HT-29 (cell line): ENCODE data around the gene PLEKHG2. TPM values are rescaled to one million over a fixed set of nuclear protein-coding genes. Genes with fewer than 3 reads are reported as not detected.

Source experiments
- DNase-seq: peaks from one replicate; pipeline ENCODE4 v3.0.0-alpha.2; 2015; ENCODE audit warnings: low spot score
- total RNA-seq: library from RNA; depleted of rRNA; stranded (reverse); fragments of >200 nt; shearing (Covaris generic); gene quantifications from 2 replicates; pipeline ENCODE4 v1.2.3, GENCODE V29; 2014

The PLEKHG2 gene
- total RNA-seq, 1 experiment from 2014 or later, result 61.2 TPM

- DNase-seq, result no peak
Measured at GRCh38 chr19:39420769-39421168, 8.3 kb downstream of the PLEKHG2 start.

DNA sequence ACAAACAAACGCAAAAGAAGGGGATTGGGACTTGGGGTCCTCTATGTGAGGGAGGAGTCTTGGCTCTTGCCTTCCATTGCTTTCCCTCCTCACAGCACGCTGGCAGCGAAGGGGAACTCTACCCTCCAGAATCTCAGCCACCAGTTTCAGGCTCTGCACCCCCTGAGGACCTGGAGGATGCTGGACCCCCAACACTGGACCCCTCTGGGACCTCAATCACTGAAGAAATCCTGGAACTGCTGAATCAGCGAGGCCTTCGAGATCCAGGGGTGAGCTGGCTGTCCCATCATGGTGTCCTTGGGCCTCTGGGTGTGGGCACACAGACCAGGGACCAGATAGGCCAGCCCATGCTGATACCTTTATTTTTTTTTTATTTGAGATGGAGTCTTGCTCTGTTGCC is 9.6 kb downstream of the PLEKHG2 start:
- no peak for DNase-seq

- DNase-seq, result no peak
Measured at GRCh38 chr19:39423258-39424086, 11.0 kb downstream of the PLEKHG2 start.

- no peak for DNase-seq
Measured at GRCh38 chr19:39424934-39425333, 12.5 kb downstream of the PLEKHG2 start.

GRCh38 chr19:39425744-39426143 is 13.3 kb downstream of the PLEKHG2 start:
- DNase-seq, result no peak

- no peak for DNase-seq
Measured at GRCh38 chr19:39426170-39426569, 13.7 kb downstream of the PLEKHG2 start.

GRCh38 chr19:39427707-39428106 is 15.2 kb downstream of the PLEKHG2 start:
- DNase-seq, result no peak

- DNase-seq, result peak; percentile 77
Measured at GRCh38 chr19:39428283-39429112, 16.0 kb downstream of the PLEKHG2 start.

DNA sequence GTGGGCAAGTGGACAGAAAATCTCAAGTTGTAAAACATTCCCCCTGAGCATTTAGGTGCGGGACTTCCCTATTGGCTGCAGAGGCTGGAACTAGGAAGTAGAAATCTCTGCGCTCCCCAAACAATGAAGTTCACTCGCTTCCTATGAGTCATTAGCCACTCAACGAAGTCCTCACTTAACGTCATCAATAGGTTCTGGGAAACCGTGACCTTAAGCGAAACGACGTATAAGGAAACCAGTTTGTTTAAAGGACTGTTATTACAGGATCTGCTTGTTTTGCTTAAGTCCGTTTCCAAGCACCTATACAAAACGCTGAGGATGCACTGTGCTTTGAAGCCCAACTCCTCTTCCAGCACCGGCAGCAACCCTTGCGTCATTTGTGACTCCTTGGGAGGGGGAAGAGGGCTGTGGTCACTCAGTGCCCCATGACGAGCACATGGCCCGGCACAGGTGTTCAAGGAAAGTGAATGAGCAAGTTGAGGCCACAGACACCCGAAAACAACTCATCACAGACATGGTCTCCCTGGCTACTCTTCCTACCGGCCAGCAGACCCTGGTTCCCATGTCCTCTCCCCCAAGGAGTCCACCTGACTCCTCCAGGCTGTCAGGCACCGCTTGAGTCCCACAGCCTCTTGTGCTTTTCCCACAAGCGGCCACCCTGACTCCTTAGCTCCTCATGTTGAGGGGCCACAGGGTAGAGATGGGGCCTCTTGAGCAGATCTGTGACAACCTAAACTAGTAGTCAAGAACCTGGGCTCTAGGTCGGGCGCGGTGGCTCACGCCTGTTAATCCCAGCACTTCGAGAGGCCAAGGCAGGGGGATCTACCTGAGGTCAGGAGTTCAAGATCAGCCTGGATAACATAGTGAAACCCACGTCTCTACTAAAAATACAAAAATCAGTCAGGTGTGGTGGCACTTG is 18.5 kb downstream of the PLEKHG2 start:
- peak; percentile 99 for DNase-seq

DNA sequence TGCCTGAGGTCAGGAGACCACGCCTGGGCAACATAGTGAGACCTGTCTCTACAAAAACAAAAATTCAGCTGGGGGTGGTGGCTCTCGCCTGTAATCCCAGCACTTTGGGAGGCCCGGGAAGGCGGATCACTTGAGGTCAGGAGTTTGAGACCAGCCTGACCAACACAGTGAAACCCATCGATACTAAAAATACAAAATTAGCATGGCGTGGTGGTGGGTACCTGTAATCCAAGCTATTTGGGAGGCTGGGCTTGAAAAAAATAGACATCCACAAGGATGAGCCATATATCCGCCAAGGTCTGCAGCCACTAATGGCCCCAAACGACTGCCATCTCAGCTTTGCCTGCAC is 20.2 kb downstream of the PLEKHG2 start:
- DNase-seq, result no peak

- DNase-seq, result no peak
Measured at GRCh38 chr19:39433480-39434079, 21.1 kb downstream of the PLEKHG2 start.

GRCh38 chr19:39434123-39435076 is 21.9 kb downstream of the PLEKHG2 start:
- DNase-seq, result no peak

DNA sequence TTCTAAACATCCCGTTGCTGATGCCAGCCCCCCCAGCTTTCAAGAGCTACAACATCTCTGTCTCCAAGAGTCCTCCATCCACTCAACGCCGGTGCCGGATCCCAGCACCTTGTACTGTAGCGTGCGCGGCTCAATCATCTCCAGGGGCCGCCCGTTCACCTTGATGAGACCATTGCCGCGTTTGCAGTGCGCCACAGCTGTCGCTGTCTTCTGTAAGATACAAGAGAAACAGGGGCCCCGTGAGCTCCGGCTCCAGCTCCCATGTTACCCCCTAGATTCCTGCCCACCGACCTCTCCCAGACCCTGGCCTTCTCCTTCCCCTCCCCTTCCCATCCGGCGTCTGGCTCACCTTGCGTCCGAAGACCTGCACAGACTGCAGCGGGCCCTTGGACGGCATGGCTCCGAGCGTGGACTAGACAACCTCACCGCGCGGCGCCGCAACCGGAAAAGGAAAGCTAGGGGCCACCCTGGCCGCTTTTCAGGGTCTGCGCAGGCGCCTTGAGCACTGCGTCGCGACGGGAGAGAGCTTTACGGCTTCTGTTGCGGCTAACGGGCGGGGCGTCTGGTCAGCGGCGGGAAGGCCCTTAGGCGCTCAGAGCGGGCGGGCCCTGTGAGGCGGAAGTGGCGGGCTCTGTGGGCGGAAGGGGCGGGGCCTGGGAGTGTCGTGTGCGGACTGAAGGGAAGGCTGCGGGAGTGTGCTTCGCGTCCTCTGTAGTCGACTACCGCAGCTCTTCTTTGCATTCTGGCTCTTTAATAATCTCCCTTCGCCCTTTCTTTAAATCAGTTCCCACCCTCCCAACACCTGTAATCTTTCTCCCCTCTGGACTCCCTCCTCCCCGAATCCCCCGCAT is 23.3 kb downstream of the PLEKHG2 start, which contains the start of gene RPS16:
RPS16 (minus strand) TSS at position 451 of the 851 bp plus-strand sequence; CDS start at position 397, 54 bp downstream.
- peak; percentile 100 for DNase-seq

DNA sequence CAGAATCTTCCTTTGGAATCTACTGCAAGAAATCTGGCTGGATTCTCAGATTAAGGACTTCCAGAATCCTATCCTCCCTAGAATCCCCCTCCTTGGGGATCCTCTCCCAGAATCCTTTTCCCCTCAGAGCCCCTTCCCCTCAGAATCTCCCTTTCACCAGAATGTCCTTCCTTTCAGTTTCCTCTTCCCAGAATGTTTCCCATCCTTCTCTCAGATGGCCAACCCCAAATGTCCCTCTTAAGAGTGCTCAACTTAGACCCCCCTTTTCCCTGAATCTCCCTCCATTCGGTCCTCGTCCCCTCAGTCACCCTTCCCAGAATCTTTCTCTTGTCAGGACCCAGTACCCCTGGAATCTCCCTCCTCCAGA is 23.9 kb downstream of the PLEKHG2 start:
- DNase-seq, result no peak

DNA sequence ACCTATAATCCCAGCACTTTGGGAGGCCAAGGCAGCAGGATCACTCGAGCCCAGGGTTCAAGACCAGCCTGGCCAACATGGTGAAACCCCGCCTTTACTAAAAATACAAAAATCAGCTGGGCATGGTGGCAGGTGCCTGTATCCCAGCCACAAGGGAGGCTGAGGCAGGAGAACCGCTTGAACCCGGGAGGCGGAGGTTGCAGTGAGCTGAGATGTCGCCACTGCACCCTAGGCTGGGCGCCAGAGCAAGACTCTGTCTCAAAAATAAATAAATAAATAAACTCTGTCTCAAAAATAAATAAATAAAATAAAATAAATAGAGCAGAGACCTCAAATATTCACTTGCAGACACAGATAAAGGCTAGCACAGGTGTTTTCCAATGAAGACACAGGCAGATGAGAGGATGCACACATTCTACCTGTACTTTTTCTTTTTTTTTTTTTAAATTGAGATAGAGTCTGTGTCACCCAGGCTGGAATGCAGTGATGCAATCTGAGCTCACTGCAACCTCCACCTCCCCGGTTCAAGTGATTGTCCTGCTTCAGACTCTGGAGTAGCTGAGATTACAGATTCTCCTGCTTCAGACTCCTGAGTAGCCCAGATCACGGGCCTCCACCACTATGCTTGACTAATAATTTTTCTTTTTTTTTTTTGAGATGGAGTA is 25.9 kb downstream of the PLEKHG2 start:
- DNase-seq, result no peak

DNA sequence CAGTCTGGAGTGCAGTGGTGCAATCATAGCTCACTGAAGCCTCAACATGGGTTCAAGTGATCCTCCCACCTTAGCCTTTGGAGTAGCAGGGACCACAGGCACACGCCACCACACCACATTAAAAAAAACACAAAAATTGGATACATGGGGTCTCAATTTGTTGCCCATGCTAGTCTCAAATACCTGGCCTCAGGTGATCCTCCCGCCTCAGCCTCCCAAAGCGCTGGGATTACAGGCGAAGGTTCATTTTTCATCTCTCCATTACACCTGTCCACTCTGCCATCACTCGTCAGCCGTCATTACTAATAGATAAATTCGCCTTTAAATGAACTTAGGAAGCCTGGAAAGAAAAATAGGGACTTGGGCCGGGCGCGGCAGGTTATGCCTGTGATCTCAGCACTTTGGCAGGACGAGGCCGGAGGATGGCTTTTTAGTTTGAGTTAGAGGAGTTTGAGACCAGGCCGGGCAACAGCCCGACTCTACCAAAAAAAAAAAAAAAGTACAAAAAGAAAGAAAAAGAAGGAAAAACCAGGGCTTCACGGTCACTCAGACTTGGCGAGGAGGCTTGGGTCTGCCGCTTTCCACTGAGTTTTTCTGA is 32.2 kb downstream of the PLEKHG2 start:
- DNase-seq, result no peak

DNA sequence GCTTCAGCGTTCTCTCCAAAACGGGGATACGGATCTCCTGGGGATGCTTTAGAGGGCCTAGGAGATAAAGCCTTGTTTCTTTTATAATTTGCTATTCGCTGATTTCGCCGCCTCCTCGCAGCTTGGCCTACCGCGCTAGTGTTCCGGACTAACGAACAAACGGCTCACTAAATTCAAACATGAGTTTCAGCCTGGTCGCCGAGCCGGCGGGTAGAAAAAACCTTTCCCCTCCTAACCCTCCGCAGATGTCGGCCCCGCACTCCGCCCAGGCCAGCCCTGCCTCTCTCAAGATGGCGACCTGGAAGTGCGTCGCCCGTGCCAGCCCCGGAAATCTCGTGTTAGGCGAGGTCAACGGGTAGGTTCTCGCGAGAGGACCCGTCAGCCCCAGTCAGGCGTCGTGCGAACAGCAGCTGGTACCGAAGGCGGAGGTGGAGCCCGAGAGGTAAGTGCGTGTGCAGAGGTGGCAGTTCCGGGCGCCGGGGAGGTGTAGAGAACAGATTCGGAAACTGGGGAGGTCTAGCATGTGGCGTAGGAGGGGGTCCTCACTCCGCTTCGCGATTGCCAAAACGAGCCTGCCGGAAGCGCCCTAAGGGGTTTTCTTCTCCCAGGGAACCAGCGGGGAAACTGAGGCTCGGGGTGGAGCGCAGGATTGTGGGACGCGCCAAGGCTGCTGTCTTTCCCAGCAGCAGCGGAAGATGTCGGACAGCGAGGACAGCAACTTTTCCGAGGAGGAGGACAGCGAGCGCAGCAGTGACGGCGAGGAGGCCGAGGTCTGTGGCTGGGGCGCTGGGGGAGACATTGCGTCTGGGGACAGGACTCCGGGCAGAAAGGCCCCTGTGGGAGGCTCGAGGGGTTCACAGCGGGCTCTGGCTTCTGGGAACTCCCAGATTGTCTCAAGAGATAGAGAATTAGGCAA is 33.0 kb downstream of the PLEKHG2 start, which contains the start of gene SUPT5H:
SUPT5H (plus strand) TSS at position 387 of the 916 bp plus-strand sequence; CDS start at position 696, 309 bp downstream.
- DNase-seq, result peak; percentile 100
